SK-N-SH (cell line): ENCODE data around the gene GCLC. TPM values are rescaled to one million over a fixed set of nuclear protein-coding genes. Genes with fewer than 3 reads are reported as not detected.

ENCODE experiments used
- CTCF ChIA-PET: fragments of 300-600, 350-600 bp; formaldehyde crosslinking; extraction: SDS; loops from one replicate; lab custom pipeline; 2021; lab: Yijun Ruan, JAX
- POLR2A ChIA-PET: fragments of 350-600 bp; sonication (Branson Sonifier 250); formaldehyde crosslinking; extraction: SDS; loops from one replicate; lab custom pipeline; 2020; ENCODE audit warnings: antibody characterized with exemption, inconsistent platforms; lab: Yijun Ruan, JAX
- DNase-seq: peaks from one replicate; pipeline ENCODE4 v3.0.0; 2012
- H2AFZ ChIP-seq: fragments of 200-600 bp; sonication (generic); 2 replicates; pipeline ENCODE4 v1.8.1; 2016; ENCODE audit warnings: antibody characterized with exemption, mild to moderate bottlenecking, low read depth
- H3F3A ChIP-seq: fragments of 200-600 bp; sonication (generic); replicated peaks from 2 replicates; pipeline ENCODE3; 2016; ENCODE audit warnings: antibody characterized with exemption, mild to moderate bottlenecking; ENCODE audit not compliant: insufficient read depth
- H3K27ac ChIP-seq, 2 experiments: fragments of 200-500 bp in 1 of 2; fragments of 200-600 bp in 1 of 2; sonication (Bioruptor generic) in 1 of 2; sonication (generic), shearing (Covaris generic) in 1 of 2; 2 replicates each; pipeline versions ENCODE4 v1.5.1 to v1.6.1; 2014 to 2016; ENCODE audit warnings: low read depth in 2 of 2, inconsistent platforms in 1 of 2, low read length in 1 of 2, mild to moderate bottlenecking in 1 of 2, mixed read lengths in 1 of 2
- H3K27me3 ChIP-seq: fragments of 200-600 bp; sonication (generic), shearing (Covaris generic); 2 replicates; pipeline ENCODE4 v1.6.1; 2016; ENCODE audit warnings: mixed run types; ENCODE audit not compliant: insufficient read depth
- H3K36me3 ChIP-seq, 2 experiments: fragments of 200-500 bp in 1 of 2; fragments of 200-600 bp in 1 of 2; sonication (Bioruptor generic) in 1 of 2; sonication (generic) in 1 of 2; replicated peaks in 1 of 2; 2 replicates each; pipeline versions ENCODE3 to v1.5.1; 2014 to 2016; ENCODE audit warnings: low read length in 1 of 2, mild to moderate bottlenecking in 1 of 2; ENCODE audit not compliant: insufficient read depth in 2 of 2, control insufficient read depth in 1 of 2
- H3K4me1 ChIP-seq, 2 experiments: fragments of 200-500 bp in 1 of 2; fragments of 200-600 bp in 1 of 2; sonication (Bioruptor generic) in 1 of 2; sonication (generic), shearing (Covaris generic) in 1 of 2; 2 replicates each; pipeline versions ENCODE4 v1.5.1 to v1.6.1; 2014 to 2016; ENCODE audit warnings: low read depth in 1 of 2, low read length in 1 of 2, mixed run types in 1 of 2; ENCODE audit not compliant: insufficient read depth in 2 of 2, control insufficient read depth in 1 of 2
- H3K4me2 ChIP-seq: fragments of 200-600 bp; sonication (generic), shearing (Covaris generic); 2 replicates; pipeline ENCODE4 v1.6.1; 2017; ENCODE audit warnings: mixed run types
- H3K4me3 ChIP-seq, 2 experiments: fragments of 200-500 bp in 1 of 2; fragments of 200-600 bp in 1 of 2; sonication (Bioruptor generic) in 1 of 2; sonication (generic), shearing (Covaris generic) in 1 of 2; 2 replicates each; pipeline versions ENCODE4 v1.5.1 to v1.8.1; 2014 to 2016; ENCODE audit warnings: low read depth in 2 of 2, inconsistent platforms in 1 of 2, low read length in 1 of 2, mild to moderate bottlenecking in 1 of 2, mixed read lengths in 1 of 2, moderate library complexity in 1 of 2
- H3K79me2 ChIP-seq: fragments of 200-600 bp; sonication (generic); 2 replicates; pipeline ENCODE4 v1.8.1; 2017; ENCODE audit warnings: mild to moderate bottlenecking; ENCODE audit not compliant: insufficient read depth
- H3K9ac ChIP-seq: fragments of 200-600 bp; sonication (generic); 2 replicates; pipeline ENCODE4 v1.6.1; 2017; ENCODE audit warnings: mixed run types
- H3K9me2 ChIP-seq: fragments of 200-600 bp; sonication (generic); 2 replicates; pipeline ENCODE4 v1.6.1; 2017; ENCODE audit warnings: mixed run types
- H3K9me3 ChIP-seq: fragments of 200-600 bp; sonication (generic); 2 replicates; pipeline ENCODE4 v1.6.1; 2017; ENCODE audit warnings: mixed run types, mild to moderate bottlenecking, moderate library complexity
- H4K20me1 ChIP-seq: fragments of 200-600 bp; sonication (generic); 2 replicates; pipeline ENCODE4 v1.6.1; 2017; ENCODE audit warnings: mild to moderate bottlenecking, mixed run types; ENCODE audit not compliant: insufficient read depth
- CTCF ChIP-seq: fragments of 200-600 bp; sonication (generic); IDR thresholded peaks from 2 replicates; pipeline ENCODE4 v1.6.1; 2017; ENCODE audit warnings: antibody characterized with exemption, mild to moderate bottlenecking, moderate library complexity
- FOSL2 ChIP-seq: IDR thresholded peaks from 2 replicates; pipeline ENCODE4 v1.4.0; 2012; ENCODE audit warnings: low read depth, mild to moderate bottlenecking, moderate library complexity, borderline replicate concordance
- FOXJ3 ChIP-seq: sonication (generic); formaldehyde crosslinking; IDR thresholded peaks from 2 replicates; pipeline ENCODE4 v1.5.1; 2020; ENCODE audit warnings: mild to moderate bottlenecking, missing genetic modification reagents
- JUND ChIP-seq: IDR thresholded peaks from 2 replicates; pipeline ENCODE4 v1.4.0; 2012
- MAX ChIP-seq: IDR thresholded peaks from 2 replicates; pipeline ENCODE4 v1.4.0; 2012; ENCODE audit warnings: low read depth
- MXI1 ChIP-seq: IDR thresholded peaks from 2 replicates; pipeline ENCODE4 v1.6.1; 2012; ENCODE audit warnings: mild to moderate bottlenecking, low read depth, low read length, improper control_type of control experiment
- NRF1 ChIP-seq: IDR thresholded peaks from 2 replicates; pipeline ENCODE4 v1.6.1; 2012; ENCODE audit warnings: low read depth, mild to moderate bottlenecking, low read length
- RAD21 ChIP-seq: IDR thresholded peaks from 2 replicates; pipeline ENCODE4 v1.6.1; 2012; ENCODE audit warnings: mild to moderate bottlenecking, low read length
- RFX5 ChIP-seq: IDR thresholded peaks from 2 replicates; pipeline ENCODE4 v1.6.1; 2012; ENCODE audit warnings: mild to moderate bottlenecking, improper control_type of control experiment, low read length
- RXRA ChIP-seq: IDR thresholded peaks from 2 replicates; pipeline ENCODE4 v1.4.0; 2012; ENCODE audit warnings: low read depth, mild to moderate bottlenecking, borderline replicate concordance
- SMC3 ChIP-seq: IDR thresholded peaks from 2 replicates; pipeline ENCODE4 v1.6.1; 2012; ENCODE audit warnings: low read depth, low read length, improper control_type of control experiment
- TAF1 ChIP-seq: IDR thresholded peaks from 2 replicates; pipeline ENCODE4 v1.6.1; 2012; ENCODE audit warnings: low read depth, mild to moderate bottlenecking, low read length, moderate library complexity, borderline replicate concordance
- YY1 ChIP-seq: IDR thresholded peaks from 2 replicates; pipeline ENCODE4 v1.4.0; 2012; ENCODE audit warnings: low read depth, mild to moderate bottlenecking
- WGBS: methylation state at CpG from one replicate; pipeline ENCODE4 v1.1.6; 2017; ENCODE audit warnings: low lambda C conversion rate; 5-methylcytosine and 5-hydroxymethylcytosine counted together
- polyA plus RNA-seq, 3 experiments: library from polyadenylated mRNA; depleted of rRNA; stranded (reverse); fragments of >200 nt; gene quantifications; 2 replicates each; pipeline ENCODE4 v1.2.3, GENCODE V29; 2012
- TF ChIP-seq, protein P1 (sequence below): fragments of 150-350 bp; IDR thresholded peaks from 2 replicates; pipeline ENCODE4 v1.6.1; 2017; ENCODE audit warnings: antibody characterized with exemption, low read length, low read depth, borderline replicate concordance

GCLC gene
- polyA plus RNA-seq, 1 of the 3 experiments (the other 2 are of a cell fraction): 7.5 TPM

DNA sequence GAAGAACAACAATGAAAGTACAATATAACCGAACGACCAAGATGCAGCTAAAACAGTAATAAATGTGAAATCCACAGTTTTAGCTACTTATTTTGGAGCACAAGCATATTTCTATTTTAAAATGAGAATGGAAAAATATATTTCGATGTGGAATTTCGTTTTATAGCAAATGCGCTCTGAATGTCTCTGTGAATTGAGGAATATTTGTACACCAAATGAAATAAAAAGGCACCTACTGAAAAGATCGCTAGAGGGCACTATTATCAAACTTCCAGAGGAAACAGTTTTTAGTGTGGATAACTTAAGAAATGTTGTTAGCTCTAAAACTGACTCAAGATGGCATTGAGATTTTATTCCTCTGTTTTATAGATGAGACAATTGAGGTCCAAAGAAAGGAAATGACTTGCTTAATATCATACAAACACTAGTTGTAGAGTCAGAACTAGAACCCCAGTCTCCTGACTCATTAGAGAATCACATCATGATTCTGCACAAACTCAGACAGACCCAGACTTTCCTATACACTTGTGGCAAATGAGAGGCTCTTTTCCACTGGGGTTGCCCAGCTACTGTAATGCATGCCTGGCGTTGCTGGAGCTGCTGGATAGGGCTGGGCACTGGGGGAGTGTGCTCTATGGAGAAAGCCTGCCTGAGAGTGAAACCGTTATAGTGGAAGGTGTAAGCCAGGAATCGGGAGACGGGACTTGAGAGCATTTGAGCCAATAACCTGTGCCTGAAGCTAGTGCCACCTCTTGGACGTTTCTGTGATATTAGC, 51.9 kb downstream of the GCLC start:
- 16% methylated on average over 11 of the region's 11 CpGs for WGBS
- H3F3A ChIP-seq: peaks cover 14% of the 10 kb centered on the region
- H3K27me3 ChIP-seq: no peaks in the 10 kb centered on the region
- H3K9me2 ChIP-seq: no peaks in the 10 kb centered on the region
- peak overlapping the region; percentile 28 to 40; a peak in 2 of 4 replicates for H3K4me3 ChIP-seq
- peak; percentile 30 for DNase-seq
- H4K20me1 ChIP-seq: no peaks in the 10 kb centered on the region
- H3K9ac ChIP-seq: no peak overlapping the region
- CTCF ChIA-PET: interaction anchor here (0.6 to 6.9 kb wide), 74 partner anchors 9 to 810 kb away, joined by 3 to 159 read pairs (median 5); partner anchors contain the start of gene KLHL31
- H3K27ac ChIP-seq: no peak overlapping the region
- H3K4me1 ChIP-seq: peaks cover 2 to 9% of the 10 kb centered on the region in 2 experiments; a peak in 3 of 4 replicates
- H3K79me2 ChIP-seq: no peaks in the 10 kb centered on the region
- POLR2A ChIA-PET: interaction anchor here (0.7 to 1.8 kb wide), 2 partner anchors 52 to 208 kb away, joined by 3 to 4 read pairs; partner anchors contain the start of gene GCLC
- peaks cover 0 to 4% of the 10 kb centered on the region in 2 experiments for H3K36me3 ChIP-seq
- no peaks in the 10 kb centered on the region for H3K9me3 ChIP-seq
- TF ChIP-seq SMC3 (peak; percentile 55), MXI1 (no peak), TAF1 (no peak), MAX (no peak), RAD21 (peak; percentile 83), NRF1 (no peak), CTCF (peak; percentile 87), YY1 (no peak), RFX5 (no peak), FOXJ3 (CRISPR knock-in tag) (no peak)
- TF ChIP-seq, all 33 proteins: peak for 3
- Histone ChIP-seq H2AFZ (peak overlapping the region; percentile 46), H3K4me2 (peak overlapping the region; percentile 4; the same call in 1 of the 2 replicates)

GRCh38 chr6:53487080-53487479, 57.8 kb downstream of the GCLC start:
- H3K9me2 ChIP-seq: no peaks in the 10 kb centered on the region
- TF ChIP-seq JUND (no peak), RXRA (no peak), FOSL2 (no peak)
- TF ChIP-seq, protein P1, sequence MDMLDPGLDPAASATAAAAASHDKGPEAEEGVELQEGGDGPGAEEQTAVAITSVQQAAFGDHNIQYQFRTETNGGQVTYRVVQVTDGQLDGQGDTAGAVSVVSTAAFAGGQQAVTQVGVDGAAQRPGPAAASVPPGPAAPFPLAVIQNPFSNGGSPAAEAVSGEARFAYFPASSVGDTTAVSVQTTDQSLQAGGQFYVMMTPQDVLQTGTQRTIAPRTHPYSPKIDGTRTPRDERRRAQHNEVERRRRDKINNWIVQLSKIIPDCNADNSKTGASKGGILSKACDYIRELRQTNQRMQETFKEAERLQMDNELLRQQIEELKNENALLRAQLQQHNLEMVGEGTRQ: no peak
- H3F3A ChIP-seq: no peaks in the 10 kb centered on the region
- H3K9ac ChIP-seq: no peak overlapping the region
- H3K27ac ChIP-seq: no peak overlapping the region
- H2AFZ ChIP-seq: no peak overlapping the region
- peaks cover 17% of the 10 kb centered on the region for H3K27me3 ChIP-seq
- no peak overlapping the region for H3K4me3 ChIP-seq
- no peak overlapping the region for H3K4me2 ChIP-seq
- DNase-seq: no peak
- peaks cover 0 to 8% of the 10 kb centered on the region in 2 experiments; a peak in 2 of 4 replicates for H3K4me1 ChIP-seq
- no peaks in the 10 kb centered on the region for H3K36me3 ChIP-seq
- CTCF ChIA-PET: no interaction called here
- POLR2A ChIA-PET: no interaction called here
- H3K79me2 ChIP-seq: no peaks in the 10 kb centered on the region
- no peaks in the 10 kb centered on the region for H4K20me1 ChIP-seq
- H3K9me3 ChIP-seq: no peaks in the 10 kb centered on the region
- 9% methylated on average over 3 of the region's 3 CpGs for WGBS
